NCI-H2107 (cell line): Measurements from ENCODE around the gene SYPL2.

Experiments
- DNase-seq: peaks from one replicate; lab custom pipeline; 2025; lab: John Stamatoyannopoulos, UW

SYPL2 gene

DNA sequence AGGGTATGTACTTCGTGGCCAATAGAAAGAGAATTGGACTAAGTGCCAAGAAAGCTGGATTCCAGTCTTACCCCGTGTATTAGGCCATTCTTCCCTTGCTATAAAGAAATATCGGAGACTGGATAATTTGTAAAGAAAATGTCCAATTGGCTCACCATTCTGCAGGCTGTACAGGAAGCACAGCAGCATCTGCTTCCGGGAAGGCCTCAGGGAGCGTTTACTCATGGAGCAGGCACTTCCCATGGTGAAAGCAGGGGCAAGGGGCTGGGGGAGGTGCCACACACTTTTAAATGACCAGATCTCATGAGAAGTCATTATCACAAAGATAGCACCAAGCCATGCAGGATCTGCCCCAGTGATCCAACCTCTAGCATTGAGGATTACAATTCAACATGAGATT is 51.0 kb downstream of the SYPL2 start:
- DNase-seq: no peak

DNA sequence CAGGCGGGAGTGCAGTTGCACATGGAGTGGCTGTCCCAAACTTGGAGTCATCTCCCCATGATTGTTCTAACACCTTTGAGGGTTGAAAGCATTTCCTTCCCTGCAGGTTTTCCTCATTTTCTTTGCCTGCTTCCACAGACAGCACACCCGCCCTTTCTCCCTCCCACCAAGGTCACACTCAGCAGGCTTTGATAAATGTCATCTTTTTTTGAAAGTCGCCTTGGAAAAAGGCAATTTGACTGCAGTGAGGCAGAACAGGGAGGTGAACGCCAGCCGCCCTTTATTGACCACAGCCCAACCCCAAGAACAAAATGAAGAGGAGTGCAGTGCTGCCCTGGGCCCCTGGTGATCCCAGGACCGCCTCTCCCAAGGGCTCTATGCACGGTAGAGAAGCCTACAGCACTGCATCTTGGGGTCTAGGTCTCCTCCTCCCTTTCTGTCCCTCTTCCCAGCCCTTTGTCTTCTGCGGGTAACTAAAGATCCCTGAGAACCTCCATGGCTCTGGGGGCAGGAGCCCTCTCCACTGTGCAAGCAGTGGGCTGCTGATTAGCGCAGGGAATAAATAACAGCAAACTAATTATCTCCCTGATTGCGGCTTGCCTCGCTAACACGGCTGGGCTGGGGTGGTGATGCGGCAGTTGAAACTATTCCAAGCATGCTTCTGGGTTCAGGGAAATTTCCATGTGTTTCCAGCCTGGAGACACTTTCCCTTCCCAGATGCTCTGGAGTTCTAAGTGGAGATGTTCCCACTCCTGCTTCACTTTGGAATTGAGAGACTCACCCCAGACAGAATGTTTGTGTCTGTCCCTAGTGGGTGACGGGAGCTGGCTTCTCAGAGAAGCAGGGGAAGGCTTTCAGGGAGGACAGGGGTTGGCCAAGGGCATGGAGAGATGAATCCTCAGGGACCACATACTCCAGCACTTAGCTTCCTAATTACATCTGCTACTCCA is 54.9 kb downstream of the SYPL2 start:
- DNase-seq: no peak

DNA sequence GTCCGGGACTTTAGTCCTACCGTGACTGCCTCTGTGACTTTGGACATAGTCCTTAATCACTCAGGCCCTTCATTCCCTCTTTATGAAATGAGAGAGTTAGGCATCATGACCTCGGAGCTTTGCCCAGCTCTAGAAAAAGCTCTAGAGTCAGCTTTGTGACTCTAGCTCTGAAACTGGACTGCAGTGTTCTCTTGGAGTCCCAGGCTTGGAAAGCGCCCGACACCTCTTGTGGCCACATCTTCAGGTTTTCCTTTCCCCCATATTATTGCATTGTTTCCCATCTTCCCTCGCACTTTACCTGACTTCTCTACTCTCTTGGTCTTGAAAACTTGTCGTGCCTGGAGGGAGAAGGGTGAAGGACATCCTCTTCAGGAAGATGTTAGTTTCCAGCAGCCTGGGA is 55.7 kb downstream of the SYPL2 start:
- DNase-seq: no peak

DNA sequence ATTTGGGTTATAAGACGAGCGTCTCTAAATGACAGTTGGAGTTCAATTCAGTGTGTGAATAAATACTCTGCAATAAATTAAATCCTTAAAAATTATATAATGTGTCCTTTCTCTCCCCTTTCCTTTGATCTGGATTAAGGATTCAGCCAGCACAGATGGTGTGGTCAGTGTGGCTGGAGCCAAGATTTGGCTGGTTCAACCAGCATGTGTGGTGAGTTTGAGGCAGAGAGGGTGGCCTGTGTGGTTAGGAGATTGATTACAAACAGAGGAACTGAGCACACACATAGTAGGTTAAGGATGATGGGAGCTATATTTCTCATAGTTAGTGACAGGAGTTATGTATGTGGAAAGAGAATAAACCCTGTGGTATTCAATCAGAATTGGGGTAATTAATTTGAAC is 57.4 kb downstream of the SYPL2 start:
- no peak for DNase-seq

DNA sequence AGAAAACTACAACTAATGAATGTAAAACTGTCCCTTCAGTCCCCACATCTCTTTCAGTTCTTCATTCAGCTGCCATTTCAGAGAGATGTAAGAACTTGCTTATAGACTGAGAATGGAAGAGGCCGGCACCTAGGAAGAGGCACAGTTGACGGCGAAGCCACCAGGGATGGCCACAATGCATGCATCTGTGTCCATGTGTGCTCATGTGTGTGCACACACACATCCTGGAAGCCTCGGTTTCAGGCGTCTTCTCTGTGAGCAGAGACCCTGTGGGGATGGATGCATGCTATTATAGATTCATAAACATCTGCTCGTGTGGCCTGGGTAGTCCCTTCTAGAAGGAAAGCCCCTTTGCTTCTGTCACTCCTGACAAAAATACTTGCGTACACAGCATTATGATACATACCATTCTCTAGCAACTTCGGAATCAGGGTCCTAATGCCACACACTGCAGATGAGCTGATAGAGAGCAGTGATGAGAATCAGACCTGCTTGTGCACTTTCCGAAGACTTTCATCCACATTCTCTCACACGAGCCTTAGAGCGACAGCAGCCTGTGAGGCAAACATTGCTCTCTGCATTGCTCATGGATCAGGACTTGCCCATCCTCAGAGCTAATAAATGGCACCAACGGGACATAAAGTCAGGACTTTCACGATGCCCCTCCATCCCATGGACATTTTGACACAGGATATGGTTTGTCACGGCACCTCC is 60.9 kb downstream of the SYPL2 start:
- DNase-seq: no peak

DNA sequence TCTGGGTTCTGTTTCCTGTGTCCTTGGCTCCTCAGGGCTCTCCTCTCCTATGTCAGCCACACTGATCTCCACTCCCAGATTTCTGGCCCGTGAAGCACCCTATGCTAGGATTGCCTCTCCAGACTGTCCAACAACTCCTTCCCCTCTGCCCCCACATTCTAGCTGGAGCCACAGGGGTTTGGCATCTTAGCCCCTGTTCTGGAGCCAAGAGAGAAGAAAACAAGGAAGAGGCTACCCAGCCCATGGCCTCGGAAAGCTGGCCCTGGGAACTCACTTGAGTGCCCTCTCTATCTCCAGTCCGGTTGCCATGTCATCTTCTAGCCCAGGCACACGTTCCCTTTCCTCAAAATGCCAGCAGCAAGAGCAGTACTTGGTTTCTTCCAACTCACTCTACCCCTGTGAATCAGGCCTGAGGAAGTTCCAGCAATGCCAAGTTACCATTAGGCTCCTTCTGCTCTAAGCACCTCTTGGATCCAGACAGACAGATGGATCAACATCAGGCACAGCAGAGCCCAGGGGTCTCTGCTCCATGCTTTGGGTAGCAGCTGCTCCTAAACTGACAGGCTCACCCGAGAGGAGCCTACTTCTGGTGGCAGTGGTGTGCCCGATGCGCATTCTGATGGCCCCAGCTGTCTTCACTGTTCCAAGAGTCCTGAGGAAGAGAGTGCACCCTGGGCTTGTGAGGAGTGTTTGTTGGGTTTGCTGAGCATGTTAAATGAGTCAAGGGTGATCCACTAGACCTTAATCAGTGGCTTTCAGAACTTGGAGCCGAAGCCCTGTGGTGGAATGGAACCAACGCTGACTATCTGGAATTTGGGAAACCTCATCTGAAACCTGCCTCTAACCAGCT is 61.7 kb downstream of the SYPL2 start:
- no peak for DNase-seq

DNA sequence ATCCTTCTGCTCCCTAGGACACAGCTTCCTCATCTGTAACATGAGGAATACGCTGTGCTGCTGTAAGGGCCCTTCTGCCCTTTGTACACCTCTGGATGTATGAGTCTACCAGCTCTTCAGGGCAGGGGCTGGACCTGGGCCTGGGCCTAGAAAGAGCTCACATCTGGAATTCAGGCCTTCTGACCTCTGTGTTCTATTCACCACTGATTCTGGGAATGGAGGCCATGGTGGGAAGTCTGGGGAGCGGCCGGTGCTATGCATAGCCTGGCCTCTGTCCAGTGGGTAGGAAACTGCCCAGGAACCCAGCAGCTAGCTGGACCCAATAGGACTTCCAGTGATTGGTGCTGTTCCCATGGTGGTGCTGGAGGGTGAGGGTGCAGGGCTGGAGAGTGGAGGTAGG is 62.4 kb downstream of the SYPL2 start:
- DNase-seq: no peak

DNA sequence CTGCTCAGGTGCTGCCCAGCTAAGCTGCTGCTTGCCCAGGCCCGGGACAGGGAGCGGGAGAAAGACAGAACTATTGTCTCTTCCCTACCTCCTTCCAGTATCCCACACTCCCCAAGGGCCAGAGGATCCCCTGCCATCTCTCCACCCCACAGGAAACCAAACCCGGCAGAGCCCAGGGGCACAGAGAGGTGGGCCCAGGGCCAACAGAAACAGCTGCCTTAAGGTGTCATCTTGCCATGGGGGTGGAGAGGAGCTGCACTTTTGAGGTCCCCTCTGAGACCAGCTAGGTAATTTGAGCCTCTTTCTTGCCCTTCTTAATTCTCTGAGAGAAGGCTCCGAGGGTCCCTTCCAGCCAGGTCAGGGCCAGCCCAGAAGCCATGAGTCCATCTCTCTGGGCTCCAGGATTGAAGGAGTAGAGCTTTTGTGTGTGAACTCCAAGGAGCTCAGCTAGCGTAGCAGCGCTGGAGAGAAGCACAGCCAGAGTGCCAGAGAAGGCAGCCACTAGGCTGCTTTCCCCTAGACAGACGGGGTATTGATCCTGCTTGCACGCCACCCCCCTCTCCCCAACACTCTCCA is 63.6 kb downstream of the SYPL2 start:
- no peak for DNase-seq

DNA sequence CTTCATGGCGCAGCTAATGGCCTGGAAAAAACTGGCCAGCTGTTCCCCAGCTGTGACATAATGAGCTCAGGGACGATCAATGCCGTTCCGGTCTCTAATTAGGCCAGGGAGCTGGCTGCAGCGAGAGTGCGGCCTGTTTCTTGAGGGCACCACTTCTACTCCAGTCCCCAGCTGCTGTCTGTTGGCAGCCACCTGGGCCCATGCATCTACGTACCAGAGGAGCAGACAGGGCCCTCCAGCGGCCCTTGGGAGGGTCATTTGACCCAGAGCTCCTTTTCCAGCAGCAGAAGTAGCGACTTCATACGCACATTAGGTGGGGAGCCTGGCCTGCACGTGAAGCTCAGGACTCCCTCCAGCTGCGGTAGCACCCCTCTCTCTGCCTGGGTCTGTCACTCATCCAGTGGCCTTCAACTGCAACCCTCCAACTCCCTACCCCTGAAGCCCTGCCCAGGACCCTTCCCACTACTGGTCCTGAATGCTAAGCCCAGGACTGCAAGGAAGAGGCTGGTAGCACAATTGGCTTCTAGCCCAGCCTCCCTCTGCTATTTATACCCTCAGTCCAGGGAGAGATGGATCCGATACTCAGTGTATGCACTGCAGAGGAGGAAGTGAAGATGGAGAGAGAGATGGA is 64.2 kb downstream of the SYPL2 start:
- DNase-seq: no peak

DNA sequence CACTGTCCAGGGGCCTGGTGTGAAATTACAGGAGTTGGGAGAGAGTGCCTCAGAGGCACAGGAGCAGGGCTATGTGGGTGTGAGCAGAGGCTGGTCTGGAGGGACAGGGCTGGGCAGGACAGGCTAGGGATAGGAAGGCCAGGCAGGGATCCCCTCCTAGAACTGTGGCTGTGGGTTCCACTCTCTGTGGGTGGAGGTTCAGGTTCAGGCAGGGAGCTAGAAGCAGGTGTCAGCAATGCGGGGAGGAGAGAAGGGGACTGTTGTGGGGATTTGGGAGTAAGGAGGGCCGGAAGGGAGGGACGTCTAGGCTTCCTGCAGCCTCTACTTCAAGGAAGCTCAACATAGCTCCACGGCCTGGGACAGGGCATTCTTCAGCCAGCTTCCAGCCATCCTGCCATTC is 65.0 kb downstream of the SYPL2 start:
- DNase-seq: no peak
